Gastroesophageal sphincter (tissue), 4 donors: ENCODE results near the gene PPP1R16B. TPM values are rescaled to one million over a fixed set of nuclear protein-coding genes. Genes with fewer than 3 reads are reported as not detected.

ENCODE experiments used
- ATAC-seq: fragments of 150-250 bp; one replicate; pipeline ENCODE4 v1.9.1; 2016; ENCODE audit warnings: mild to moderate bottlenecking, moderate library complexity
- H3K27ac ChIP-seq, 4 donors: fragments of 200-600 bp; sonication (generic) in 3 of 4; 1 replicate in 3 of 4; 2 replicates in 1 of 4; pipeline ENCODE4 v1.5.1; 2016 to 2019
- H3K27me3 ChIP-seq: fragments of 200-600 bp; sonication (generic); one replicate; pipeline ENCODE4 v1.5.1; 2019
- H3K36me3 ChIP-seq, 2 donors: fragments of 200-600 bp; sonication (generic); one replicate each; pipeline ENCODE4 v1.5.1; 2019; ENCODE audit warnings: control low read depth in 1 of 2
- H3K4me1 ChIP-seq, 3 donors: fragments of 200-600 bp; sonication (generic); 1 replicate in 2 of 3; 2 replicates in 1 of 3; pipeline ENCODE4 v1.5.1; 2016 to 2019; ENCODE audit warnings: control low read depth in 2 of 3
- H3K4me3 ChIP-seq, 2 donors: fragments of 200-600 bp; sonication (generic); one replicate each; pipeline ENCODE4 v1.5.1; 2019; ENCODE audit warnings: mild to moderate bottlenecking in 1 of 2, moderate library complexity in 1 of 2
- H3K9me3 ChIP-seq, 3 donors: fragments of 200-600 bp; sonication (generic); one replicate each; pipeline ENCODE4 v1.5.1; 2017 to 2019; ENCODE audit warnings: control low read depth in 2 of 3
- CTCF ChIP-seq, 4 experiments: fragments of 200-600 bp in 2 of 4; fragments of 450-650 bp in 2 of 4; sonication (generic) in 1 of 4; IDR thresholded peaks; one replicate each; pipeline ENCODE4 v1.5.1; 2017 to 2019; ENCODE audit warnings: antibody characterized with exemption in 4 of 4, mild to moderate bottlenecking in 2 of 4, moderate library complexity in 2 of 4
- EP300 ChIP-seq: sonication (generic); formaldehyde crosslinking; IDR thresholded peaks from one replicate; pipeline ENCODE4 v1.6.1; 2017; ENCODE audit warnings: antibody characterized with exemption, mild to moderate bottlenecking
- POLR2A ChIP-seq, 2 donors: fragments of 450-650 bp; IDR thresholded peaks; one replicate each; pipeline ENCODE4 v1.6.1; 2017; ENCODE audit warnings: antibody characterized with exemption in 2 of 2, mild to moderate bottlenecking in 2 of 2, moderate library complexity in 1 of 2
- POLR2AphosphoS5 ChIP-seq: sonication (generic); formaldehyde crosslinking; IDR thresholded peaks from one replicate; pipeline ENCODE4 v1.6.1; 2017; ENCODE audit warnings: antibody characterized with exemption
- WGBS, 2 donors: methylation state at CpG; one replicate each; pipeline ENCODE4 v1.1.5; 2018; ENCODE audit warnings: low coverage in 1 of 2; 5-methylcytosine and 5-hydroxymethylcytosine counted together
- total RNA-seq, 4 donors: library from RNA; depleted of rRNA; stranded (reverse); fragments of >200 nt; gene quantifications; one replicate each; pipeline ENCODE4 v1.1.0, GENCODE V29; 2016

PPP1R16B gene
- total RNA-seq, 4 donors from 2014 or later = 4.1 to 10.0 (median 5.5) TPM

- no peaks in the 10 kb centered on the region for H3K27me3 ChIP-seq
- WGBS, 2 donors = 56 to 88% methylated on average over 1 of the region's 1 CpG
- H3K27ac ChIP-seq = no peak overlapping the region
- ATAC-seq = no peak
- peaks cover 0 to 21% (median 0%) of the 10 kb centered on the region in 3 donors for H3K4me1 ChIP-seq
- no peak overlapping the region for H3K4me3 ChIP-seq
- H3K36me3 ChIP-seq = peaks cover 0 to 99% of the 10 kb centered on the region in 2 donors
- TF ChIP-seq POLR2A (IDR thresholded peaks at IDR 0.05) (no peak), CTCF (IDR thresholded peaks at IDR 0.05) (no peak), EP300 (no peak), POLR2AphosphoS5 (no peak)
- no peaks in the 10 kb centered on the region for H3K9me3 ChIP-seq
These were observed 41.9 kb upstream of the PPP1R16B start for GRCh38 chr20:38763616-38764015.

- Histone ChIP-seq H3K27me3 (no peaks in the 10 kb centered on the region), H3K36me3 (peaks cover 0 to 99% of the 10 kb centered on the region in 2 donors), H3K9me3 (no peaks in the 10 kb centered on the region), H3K27ac (no peak overlapping the region), H3K4me3 (no peak overlapping the region), H3K4me1 (peaks cover 0 to 21% (median 0%) of the 10 kb centered on the region in 3 donors)
- ATAC-seq = no peak
- WGBS, 2 donors = 57 to 94% methylated on average over 4 to 6 of the region's 11 CpGs
- TF ChIP-seq CTCF (IDR thresholded peaks at IDR 0.05) = no peak
- TF ChIP-seq POLR2A (IDR thresholded peaks at IDR 0.05) = no peak
- TF ChIP-seq POLR2AphosphoS5 = no peak
- no peak for TF ChIP-seq EP300
These were observed 40.8 kb upstream of the PPP1R16B start for GRCh38 chr20:38764567-38765318.

- H3K36me3 ChIP-seq = peaks cover 0 to 98% of the 10 kb centered on the region in 2 donors
- no peak overlapping the region for H3K27ac ChIP-seq
- H3K4me3 ChIP-seq = no peak overlapping the region
- no peak for ATAC-seq
- 44 to 61% methylated on average over 3 to 4 of the region's 4 CpGs for WGBS, 2 donors
- no peaks in the 10 kb centered on the region for H3K9me3 ChIP-seq
- H3K27me3 ChIP-seq = no peaks in the 10 kb centered on the region
- no peak for TF ChIP-seq EP300
- TF ChIP-seq CTCF (IDR thresholded peaks at IDR 0.05) = no peak
- no peak for TF ChIP-seq POLR2A (IDR thresholded peaks at IDR 0.05)
- no peak for TF ChIP-seq POLR2AphosphoS5
- H3K4me1 ChIP-seq = peaks cover 0 to 21% (median 0%) of the 10 kb centered on the region in 3 donors
These were observed 39.4 kb upstream of the PPP1R16B start for GRCh38 chr20:38766071-38766470.

- no peaks in the 10 kb centered on the region for H3K9me3 ChIP-seq
- no peak overlapping the region for H3K27ac ChIP-seq
- peaks cover 0 to 98% of the 10 kb centered on the region in 2 donors for H3K36me3 ChIP-seq
- TF ChIP-seq EP300 (no peak), POLR2AphosphoS5 (no peak), POLR2A (IDR thresholded peaks at IDR 0.05) (no peak), CTCF (IDR thresholded peaks at IDR 0.05) (no peak)
- peaks cover 0 to 15% (median 0%) of the 10 kb centered on the region in 3 donors for H3K4me1 ChIP-seq
- no peak overlapping the region for H3K4me3 ChIP-seq
- no peaks in the 10 kb centered on the region for H3K27me3 ChIP-seq
- ATAC-seq = no peak
- WGBS, 2 donors = 85 to 86% methylated on average over 12 to 13 of the region's 13 CpGs
These were observed 35.9 kb upstream of the PPP1R16B start for GRCh38 chr20:38769376-38770295.
